Epidermal melanocyte (primary cell): ENCODE data around the gene PLXND1.

Experiments
- DNase-seq: peaks from one replicate; pipeline ENCODE4 v3.0.0; 2011; ENCODE audit warnings: low spot score; ENCODE audit not compliant: insufficient read length

PLXND1 gene

DNA sequence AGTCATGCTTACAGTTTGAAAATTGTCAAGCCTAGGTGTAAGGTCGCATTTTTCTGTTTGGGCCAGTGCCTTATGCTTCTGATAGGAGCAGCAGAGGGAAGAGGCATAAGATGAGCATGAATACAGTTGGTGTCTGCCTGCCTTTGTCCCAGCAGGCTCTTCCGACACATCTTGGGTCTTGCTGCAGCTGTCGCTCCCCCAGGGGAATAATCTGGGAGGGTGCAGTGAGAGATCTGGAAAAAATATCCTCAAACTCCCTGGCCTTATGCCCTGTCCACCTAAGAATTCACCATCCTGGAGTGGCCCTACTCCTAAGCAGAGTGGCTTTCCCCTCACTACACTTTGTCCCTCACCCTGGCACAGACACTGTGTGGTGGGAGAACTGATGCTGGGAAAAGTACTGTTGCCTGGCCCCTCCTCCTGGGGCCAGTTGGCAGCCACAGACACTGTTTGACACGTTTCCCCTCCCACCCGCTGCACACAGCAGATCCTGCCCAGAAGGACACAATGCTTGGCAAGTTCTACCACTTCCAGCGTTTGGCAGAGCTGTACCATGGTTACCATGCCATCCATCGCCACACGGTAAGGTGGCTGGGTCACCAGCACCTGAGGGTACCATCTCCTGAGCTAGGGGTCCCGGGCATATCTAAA is 99.2 kb downstream of the PLXND1 start:
- DNase-seq, result no peak

DNA sequence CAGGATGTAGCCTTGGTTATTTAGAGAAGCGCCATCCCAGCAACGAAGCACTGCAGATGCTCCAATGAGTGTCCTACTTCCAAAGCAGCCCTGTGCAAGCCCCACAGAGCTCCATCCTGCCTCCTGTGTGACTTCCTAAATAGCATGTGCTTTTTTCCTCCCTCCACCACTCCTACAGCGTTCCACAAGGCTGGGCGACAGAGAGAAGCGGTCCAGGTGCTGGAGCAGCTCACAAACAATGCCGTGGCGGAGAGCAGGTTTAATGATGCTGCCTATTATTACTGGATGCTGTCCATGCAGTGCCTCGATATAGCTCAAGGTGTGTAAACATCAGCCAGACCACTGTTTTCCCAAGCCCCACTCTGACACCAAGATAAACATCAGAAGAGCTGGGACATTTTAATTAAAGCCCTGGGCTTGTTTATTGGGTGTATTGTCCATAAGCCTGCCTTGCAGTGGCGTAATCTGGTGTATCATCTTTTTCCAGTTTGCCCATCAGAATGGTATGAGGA is 100.2 kb downstream of the PLXND1 start:
- DNase-seq, result no peak

DNA sequence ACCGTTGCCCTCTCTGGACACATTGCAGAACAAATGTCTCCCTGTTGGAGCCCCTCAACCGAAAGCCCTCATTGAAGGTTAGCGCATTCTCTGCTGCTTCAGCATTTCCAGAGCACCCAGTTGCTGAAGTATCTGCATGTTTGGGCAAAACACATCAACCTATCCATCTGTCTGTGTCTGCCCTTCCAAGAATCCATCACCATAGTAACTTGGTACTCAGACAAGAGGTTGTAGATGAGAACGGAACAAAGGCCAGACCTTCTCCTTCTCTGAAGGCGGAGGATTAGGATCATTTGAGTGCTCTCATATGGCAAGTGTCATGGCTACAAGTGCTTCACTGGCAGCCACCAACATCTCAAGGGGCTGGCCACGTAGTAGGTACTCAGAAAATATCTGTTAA is 101.1 kb downstream of the PLXND1 start:
- no peak for DNase-seq
